BLaER1 treated with 17β-estradiol and CSF1 and Interleukin-3, amounts not matched to agents 10 nM and 100 nM (cell line): ENCODE results near the gene PCNX2.

Experiments
- H3K27ac ChIP-seq, 11 experiments: shearing (Covaris generic); formaldehyde crosslinking; 2 replicates each; pipeline ENCODE4 v1.8.1; 2022
- H3K27me3 ChIP-seq, 11 experiments: shearing (Covaris generic); formaldehyde crosslinking; 2 replicates each; pipeline ENCODE4 v1.8.1; 2022
- H3K36me3 ChIP-seq, 11 experiments: shearing (Covaris generic); formaldehyde crosslinking; 2 replicates each; pipeline ENCODE4 v1.8.1; 2022
- H3K4me1 ChIP-seq, 10 experiments: shearing (Covaris generic); formaldehyde crosslinking; 2 replicates each; pipeline ENCODE4 v1.8.1; 2022
- H3K4me2 ChIP-seq, 11 experiments: shearing (Covaris generic); formaldehyde crosslinking; 2 replicates each; pipeline ENCODE4 v1.8.1; 2022
- H3K4me3 ChIP-seq, 10 experiments: shearing (Covaris generic); formaldehyde crosslinking; 2 replicates each; pipeline ENCODE4 v1.8.1; 2022
- H3K9ac ChIP-seq, 11 experiments: shearing (Covaris generic); formaldehyde crosslinking; 2 replicates each; pipeline ENCODE4 v1.8.1; 2022
- H3K9me3 ChIP-seq, 11 experiments: shearing (Covaris generic); formaldehyde crosslinking; replicated peaks in 1 of 11; 2 replicates each; pipeline ENCODE4 v1.8.1; 2022
- H4K20me1 ChIP-seq, 11 experiments: shearing (Covaris generic); formaldehyde crosslinking; 2 replicates each; pipeline ENCODE4 v1.8.1; 2022
- Cebpa-rat ChIP-seq, 11 experiments: shearing (Covaris generic); IDR thresholded peaks; 2 replicates each; pipeline ENCODE4 v1.8.1; 2022

The PCNX2 gene

DNA sequence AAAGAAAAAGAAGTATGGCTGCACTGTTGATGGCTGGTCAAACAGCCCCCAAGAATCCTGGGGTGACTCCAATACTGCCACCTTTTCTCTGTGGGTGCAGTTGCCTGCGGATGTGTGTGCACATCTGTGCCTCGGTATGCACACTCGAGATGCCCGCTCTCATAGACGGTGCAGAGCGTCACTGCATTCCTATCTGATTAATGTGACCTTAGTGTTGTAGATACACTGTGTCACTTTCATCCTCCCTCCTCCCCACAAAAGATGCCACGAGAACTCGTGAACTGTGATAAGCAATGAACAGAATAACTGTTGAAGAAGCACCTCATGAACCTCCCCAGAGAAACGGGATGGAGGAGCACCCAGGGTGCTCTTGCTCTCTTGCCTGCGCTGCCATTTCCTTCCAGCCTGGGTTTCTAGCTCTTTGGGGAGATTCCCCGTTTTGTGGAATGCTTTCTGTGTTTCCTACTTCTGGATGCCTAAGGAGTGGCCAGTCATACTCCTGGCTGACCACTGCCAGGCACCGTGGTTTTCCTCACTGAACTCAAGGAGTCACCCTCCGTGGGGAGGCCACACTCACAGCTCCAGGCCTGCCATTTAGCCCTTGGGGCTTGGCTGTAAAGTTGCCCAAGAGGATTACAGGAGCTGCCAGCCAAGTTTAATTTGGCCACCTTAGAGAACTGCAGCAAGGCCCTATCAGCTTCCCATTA lies 313.1 kb downstream of the PCNX2 start:
- no peaks in the 10 kb centered on the region; a peak in 1 of 22 replicates for H4K20me1 ChIP-seq
- H3K27ac ChIP-seq, result no peak overlapping the region
- H3K4me1 ChIP-seq, result peaks cover 0 to 18% (median 7%) of the 10 kb centered on the region in 10 experiments; a peak in 12 of 20 replicates
- no peak for TF ChIP-seq Cebpa-rat (IDR thresholded peaks at IDR 0.05)
- no peaks in the 10 kb centered on the region for H3K27me3 ChIP-seq
- H3K36me3 ChIP-seq, result peaks cover 20 to 62% (median 29%) of the 10 kb centered on the region in 11 experiments; a peak in 20 of 22 replicates
- H3K9ac ChIP-seq, result no peak overlapping the region
- H3K4me3 ChIP-seq, result no peak overlapping the region
- H3K4me2 ChIP-seq, result no peak overlapping the region
- no peaks in the 10 kb centered on the region for H3K9me3 ChIP-seq

DNA sequence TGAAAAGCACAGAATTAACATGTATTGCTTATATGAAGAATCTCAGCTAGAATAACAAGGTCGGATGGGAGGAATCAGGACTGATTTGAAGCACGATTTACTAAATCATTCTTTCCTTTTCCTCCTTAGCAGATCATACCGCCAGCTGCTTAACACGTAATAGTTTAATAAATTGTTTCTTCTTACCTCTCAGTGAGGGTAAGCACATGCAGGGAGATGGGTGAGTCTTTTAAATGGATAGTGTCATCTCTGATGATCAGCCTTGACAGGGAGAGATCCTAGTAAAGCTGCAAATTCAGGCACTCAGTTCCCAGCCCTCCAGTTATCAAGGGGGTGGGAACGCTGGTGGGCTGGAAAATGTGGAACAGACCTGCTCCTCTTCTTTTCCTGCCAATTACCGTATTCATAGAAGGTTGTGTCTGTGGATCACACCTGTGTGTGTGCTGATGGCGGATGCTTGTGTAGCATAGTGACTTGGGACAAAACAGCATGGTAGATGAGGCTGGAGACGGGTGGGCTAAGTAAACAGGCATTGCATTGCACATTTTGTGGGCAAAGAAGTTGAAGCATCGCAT lies 314.5 kb downstream of the PCNX2 start:
- Histone ChIP-seq H4K20me1 (no peaks in the 10 kb centered on the region; a peak in 1 of 22 replicates), H3K27me3 (no peaks in the 10 kb centered on the region), H3K4me1 (peaks cover 0 to 18% (median 7%) of the 10 kb centered on the region in 10 experiments; a peak in 12 of 20 replicates), H3K27ac (no peak overlapping the region), H3K4me2 (no peak overlapping the region), H3K4me3 (no peak overlapping the region), H3K9ac (no peak overlapping the region), H3K9me3 (no peaks in the 10 kb centered on the region), H3K36me3 (peaks cover 33 to 75% (median 39%) of the 10 kb centered on the region in 11 experiments)
- TF ChIP-seq Cebpa-rat (IDR thresholded peaks at IDR 0.05), result no peak

DNA sequence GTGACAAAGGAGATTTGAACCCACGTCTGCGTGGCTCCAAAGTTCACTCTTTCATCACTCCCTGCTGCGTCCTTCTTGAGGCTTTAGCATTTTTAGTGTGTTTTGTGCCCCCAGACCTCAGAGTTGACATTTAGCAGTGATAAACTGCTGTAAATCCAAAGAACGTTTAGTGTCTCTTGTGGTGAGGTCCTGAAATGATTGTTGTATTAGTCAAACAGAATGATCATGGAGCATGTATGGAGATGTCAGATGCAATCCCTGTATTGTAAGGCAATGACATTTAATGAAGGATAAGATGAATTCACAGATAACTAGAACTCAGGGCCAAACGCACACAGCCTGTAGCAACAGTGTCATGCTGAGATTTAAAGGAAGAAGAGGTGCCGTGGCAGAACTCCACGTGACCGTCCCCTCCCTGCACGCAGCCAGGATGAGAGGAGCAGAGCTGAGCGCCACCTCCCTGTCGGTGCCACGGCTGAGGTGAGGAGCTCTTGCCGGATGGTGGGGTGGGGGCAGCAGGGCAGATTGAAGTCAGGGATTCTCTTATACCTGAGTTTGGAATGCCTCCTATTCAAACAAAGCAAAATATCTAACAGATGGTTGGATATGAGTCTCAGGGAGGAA lies 315.1 kb downstream of the PCNX2 start:
- Histone ChIP-seq H3K9me3 (no peaks in the 10 kb centered on the region), H3K9ac (no peak overlapping the region), H3K4me3 (no peak overlapping the region), H3K4me2 (no peak overlapping the region), H4K20me1 (no peaks in the 10 kb centered on the region; a peak in 1 of 22 replicates), H3K36me3 (peaks cover 39 to 75% (median 44%) of the 10 kb centered on the region in 11 experiments), H3K27ac (no peak overlapping the region), H3K27me3 (no peaks in the 10 kb centered on the region), H3K4me1 (peaks cover 0 to 18% (median 7%) of the 10 kb centered on the region in 10 experiments; a peak in 12 of 20 replicates)
- no peak for TF ChIP-seq Cebpa-rat (IDR thresholded peaks at IDR 0.05)

DNA sequence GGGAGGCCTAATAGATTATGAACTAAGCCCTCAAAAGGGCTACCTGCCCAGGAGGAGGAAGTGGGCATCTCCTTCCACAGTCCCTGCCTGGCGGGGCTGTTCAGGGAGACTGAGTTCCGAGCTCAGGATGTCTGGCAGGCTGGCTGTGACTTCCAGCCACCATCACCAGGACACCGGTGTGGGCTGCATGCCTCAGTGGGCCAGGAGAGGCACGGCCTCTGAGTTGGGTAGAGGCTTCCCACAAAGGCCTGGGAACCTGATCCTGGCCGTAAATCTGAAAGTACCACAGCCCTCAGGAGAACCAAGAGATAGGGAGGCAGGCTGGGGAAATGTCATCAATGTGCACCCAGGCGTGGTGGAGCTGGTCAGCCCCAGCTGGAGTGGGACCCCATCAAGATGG lies 316.0 kb downstream of the PCNX2 start:
- Histone ChIP-seq H3K36me3 (peaks cover 44 to 83% (median 50%) of the 10 kb centered on the region in 11 experiments), H3K4me2 (no peak overlapping the region), H3K9ac (no peak overlapping the region), H3K27me3 (no peaks in the 10 kb centered on the region), H3K27ac (no peak overlapping the region), H3K9me3 (peaks cover 0 to 4% (median 0%) of the 10 kb centered on the region in 11 experiments; a peak in 1 of 22 replicates), H3K4me3 (no peak overlapping the region), H3K4me1 (peaks cover 0 to 18% (median 7%) of the 10 kb centered on the region in 10 experiments; a peak in 12 of 20 replicates), H4K20me1 (no peaks in the 10 kb centered on the region; a peak in 1 of 22 replicates)
- TF ChIP-seq Cebpa-rat (IDR thresholded peaks at IDR 0.05), result no peak

DNA sequence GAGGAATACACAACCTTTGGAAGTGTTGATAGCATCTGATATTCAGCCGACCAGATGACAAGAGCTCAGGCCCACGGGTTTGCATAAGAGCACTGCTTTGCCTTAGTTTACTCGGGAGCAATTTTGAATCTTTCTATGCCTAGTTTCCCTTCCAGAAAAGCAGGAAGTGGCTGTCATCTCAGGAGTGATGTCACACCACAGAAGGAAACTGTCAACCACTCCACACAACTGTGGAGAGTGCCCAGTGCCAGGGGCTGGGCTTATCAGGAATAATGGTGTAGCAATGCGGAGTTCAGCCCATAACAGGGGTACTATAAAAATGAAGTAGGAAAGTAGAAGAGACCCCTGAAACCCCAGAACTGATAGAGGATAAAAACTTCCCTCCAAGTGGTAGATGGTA lies 316.7 kb downstream of the PCNX2 start:
- Histone ChIP-seq H3K27ac (no peak overlapping the region), H3K27me3 (no peaks in the 10 kb centered on the region), H3K4me3 (no peak overlapping the region), H4K20me1 (no peaks in the 10 kb centered on the region; a peak in 1 of 22 replicates), H3K9me3 (peaks cover 0 to 9% (median 4%) of the 10 kb centered on the region in 11 experiments; a peak in 15 of 22 replicates), H3K4me1 (peaks cover 0 to 18% (median 7%) of the 10 kb centered on the region in 10 experiments; a peak in 12 of 20 replicates), H3K4me2 (peak overlapping the region in 2 of 11 experiments; percentile 12 to 27; a peak in 2 of 22 replicates), H3K36me3 (peaks cover 47 to 83% (median 57%) of the 10 kb centered on the region in 11 experiments), H3K9ac (no peak overlapping the region)
- TF ChIP-seq Cebpa-rat (IDR thresholded peaks at IDR 0.05), result no peak

DNA sequence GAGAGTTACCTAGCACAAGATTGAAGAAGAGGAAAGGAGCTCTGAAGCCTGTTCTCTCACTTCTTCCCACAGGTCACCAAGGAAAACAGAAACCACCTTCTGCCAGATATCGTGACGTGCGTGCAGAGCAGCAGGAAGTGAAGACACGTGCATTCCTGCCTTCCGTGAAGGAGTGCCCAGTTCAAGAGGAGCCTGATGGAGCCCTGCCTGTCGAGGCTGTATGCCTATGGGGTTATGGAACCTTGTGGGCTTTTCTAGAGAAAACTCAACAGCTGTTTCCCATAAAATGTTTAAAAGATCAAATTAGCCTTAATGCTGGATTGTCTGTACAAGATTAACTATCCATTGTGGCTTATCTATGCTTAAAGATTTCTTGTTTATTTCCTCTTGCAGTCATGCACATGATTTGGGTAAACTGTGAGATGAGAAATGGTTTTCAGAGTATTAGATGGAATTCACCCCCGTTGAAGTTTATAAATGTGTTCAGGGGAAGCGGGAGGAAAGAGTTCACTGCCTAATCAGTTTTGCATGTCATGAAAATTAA lies 317.4 kb downstream of the PCNX2 start:
- no peak overlapping the region for H3K27ac ChIP-seq
- H3K9ac ChIP-seq, result no peak overlapping the region
- no peak overlapping the region for H3K4me3 ChIP-seq
- H3K4me1 ChIP-seq, result peaks cover 0 to 18% (median 7%) of the 10 kb centered on the region in 10 experiments; a peak in 12 of 20 replicates
- peaks cover 4 to 16% (median 11%) of the 10 kb centered on the region in 11 experiments; a peak in 19 of 22 replicates for H3K9me3 ChIP-seq
- TF ChIP-seq Cebpa-rat (IDR thresholded peaks at IDR 0.05), result no peak
- no peaks in the 10 kb centered on the region; a peak in 1 of 22 replicates for H4K20me1 ChIP-seq
- H3K36me3 ChIP-seq, result peaks cover 54 to 84% (median 64%) of the 10 kb centered on the region in 11 experiments
- no peaks in the 10 kb centered on the region for H3K27me3 ChIP-seq
- H3K4me2 ChIP-seq, result peak overlapping the region in 1 of 11 experiments; percentile 12; a peak in 3 of 22 replicates

DNA sequence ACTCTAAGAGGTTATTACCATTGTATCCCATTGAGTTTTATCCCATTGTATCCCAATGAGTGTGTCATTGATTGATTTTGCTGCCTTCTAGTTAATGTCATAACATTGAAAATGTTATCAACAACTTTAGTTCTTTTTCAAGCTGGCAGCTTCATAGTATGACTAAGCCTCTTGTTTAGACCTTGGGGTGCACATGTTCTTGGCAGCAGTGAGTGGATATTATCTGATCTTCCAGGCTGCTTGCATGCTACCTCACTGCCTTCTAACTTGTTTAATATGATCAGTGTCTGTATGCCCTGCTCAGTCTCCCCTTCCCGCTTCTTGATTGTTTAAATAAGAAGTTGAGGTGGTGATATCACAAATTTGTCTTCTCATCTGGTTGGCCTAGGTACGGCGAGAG lies 320.6 kb downstream of the PCNX2 start:
- Histone ChIP-seq H3K4me3 (no peak overlapping the region), H3K36me3 (peaks cover 85 to 100% (median 94%) of the 10 kb centered on the region in 11 experiments), H3K4me1 (peaks cover 0 to 18% (median 7%) of the 10 kb centered on the region in 10 experiments; a peak in 12 of 20 replicates), H3K4me2 (no peak overlapping the region), H4K20me1 (no peaks in the 10 kb centered on the region), H3K27ac (no peak overlapping the region), H3K9ac (no peak overlapping the region), H3K27me3 (no peaks in the 10 kb centered on the region), H3K9me3 (peaks cover 14 to 28% (median 21%) of the 10 kb centered on the region in 11 experiments; a peak in 21 of 22 replicates)
- TF ChIP-seq Cebpa-rat (IDR thresholded peaks at IDR 0.05), result no peak

DNA sequence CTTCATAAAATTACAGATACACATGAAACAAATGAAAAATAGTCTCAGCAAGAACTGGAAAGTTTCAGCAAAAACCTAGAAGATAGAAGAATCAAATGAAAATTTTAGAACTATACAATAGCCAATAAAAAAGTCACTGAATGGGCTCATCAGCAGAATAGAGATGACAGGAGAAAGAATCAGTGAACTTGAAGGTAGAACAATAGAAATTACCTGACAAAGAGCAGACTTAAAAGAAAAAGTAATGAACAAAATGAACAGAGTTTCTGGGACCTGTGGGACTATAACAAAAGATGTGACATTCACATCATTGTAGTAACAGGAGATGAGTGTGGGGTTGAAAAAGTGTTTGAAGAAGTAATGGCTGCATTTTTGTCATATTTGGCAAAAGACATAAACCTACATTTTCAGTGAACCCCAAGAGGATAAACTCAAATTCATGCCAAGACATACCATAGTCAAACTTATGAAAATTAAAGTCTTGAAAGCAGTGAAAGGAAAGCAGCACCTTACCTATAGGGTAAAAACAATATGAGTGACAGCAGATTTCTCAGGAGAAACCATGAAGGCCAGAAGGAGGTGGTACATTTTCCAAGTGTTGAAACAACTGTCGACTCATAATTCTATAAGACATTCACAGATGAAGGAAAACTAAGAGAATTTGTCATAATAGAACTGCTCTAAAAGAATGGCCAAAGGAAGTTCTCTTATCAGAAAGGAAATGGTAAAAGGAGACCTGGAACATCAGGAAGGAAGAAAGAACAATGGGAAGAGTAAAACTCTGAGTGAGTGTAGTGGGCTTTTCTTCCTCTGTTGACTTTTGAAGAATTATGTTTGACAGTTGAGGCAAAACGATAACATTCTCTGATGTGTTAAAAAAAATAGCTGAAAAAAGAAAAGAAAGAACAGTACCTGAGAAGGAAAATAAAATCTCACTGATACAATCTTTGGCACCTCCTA lies 321.6 kb downstream of the PCNX2 start:
- peaks cover 0 to 14% (median 8%) of the 10 kb centered on the region in 10 experiments; a peak in 13 of 20 replicates for H3K4me1 ChIP-seq
- peaks cover 14 to 28% (median 21%) of the 10 kb centered on the region in 11 experiments; a peak in 21 of 22 replicates for H3K9me3 ChIP-seq
- H3K36me3 ChIP-seq, result peaks cover 87 to 100% (median 95%) of the 10 kb centered on the region in 11 experiments
- no peak overlapping the region for H3K4me2 ChIP-seq
- no peaks in the 10 kb centered on the region for H4K20me1 ChIP-seq
- no peak overlapping the region for H3K27ac ChIP-seq
- no peak overlapping the region for H3K9ac ChIP-seq
- no peaks in the 10 kb centered on the region for H3K27me3 ChIP-seq
- no peak overlapping the region for H3K4me3 ChIP-seq
- TF ChIP-seq Cebpa-rat (IDR thresholded peaks at IDR 0.05), result no peak
